Liver (tissue), 3 donors: ENCODE measurements around the gene RAG2.

Experiments
- GABPA ChIP-seq, 2 donors: IDR thresholded peaks in 1 of 2; conservative IDR thresholded peaks in 1 of 2; 2 replicates each; pipeline ENCODE4 v1.6.1; 2016; ENCODE audit warnings: antibody characterized with exemption in 2 of 2, mild to moderate bottlenecking in 1 of 2, moderate library complexity in 1 of 2
- RAD21 ChIP-seq, 2 donors: IDR thresholded peaks; 2 replicates each; pipeline ENCODE4 v1.6.1; 2016; ENCODE audit warnings: antibody characterized with exemption in 2 of 2, mild to moderate bottlenecking in 2 of 2
- TF ChIP-seq, protein P1 (sequence below): fragments of 150-350 bp; IDR thresholded peaks from 2 replicates; pipeline ENCODE4 v1.5.1; 2017; ENCODE audit warnings: improper control_type of control experiment, low read depth, low read length; ENCODE audit not compliant: missing input control
- TF ChIP-seq, protein P2 (sequence below): IDR thresholded peaks from 2 replicates; pipeline ENCODE4 v1.6.1; 2016; ENCODE audit warnings: antibody characterized with exemption, mild to moderate bottlenecking
- TF ChIP-seq, protein P3 (sequence below): IDR thresholded peaks from 2 replicates; pipeline ENCODE4 v1.6.1; 2016; ENCODE audit warnings: antibody characterized with exemption
- donor health status: healthy.
- donor health status: healthy.

DNA sequence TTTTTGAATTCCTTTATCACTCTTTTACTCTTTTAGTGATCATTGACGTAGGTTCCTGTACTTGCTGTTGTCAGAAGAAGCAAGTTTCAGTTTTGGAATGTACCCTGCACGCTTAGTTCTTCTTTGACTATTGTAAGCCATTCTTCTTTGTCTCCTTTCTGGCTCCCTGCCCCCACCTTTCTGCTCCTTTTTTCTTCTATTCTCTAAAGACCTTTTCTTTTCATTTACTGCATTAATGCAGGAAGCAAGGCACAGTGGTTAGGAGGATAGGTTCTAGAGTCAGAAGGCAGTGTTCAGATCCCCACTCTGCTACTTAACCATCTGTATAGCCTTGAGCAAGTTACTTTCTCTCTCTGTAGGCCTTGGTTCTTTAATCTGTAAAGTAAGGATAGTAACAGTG lies 33.7 kb upstream of the RAG2 start:
- TF ChIP-seq, protein P1, sequence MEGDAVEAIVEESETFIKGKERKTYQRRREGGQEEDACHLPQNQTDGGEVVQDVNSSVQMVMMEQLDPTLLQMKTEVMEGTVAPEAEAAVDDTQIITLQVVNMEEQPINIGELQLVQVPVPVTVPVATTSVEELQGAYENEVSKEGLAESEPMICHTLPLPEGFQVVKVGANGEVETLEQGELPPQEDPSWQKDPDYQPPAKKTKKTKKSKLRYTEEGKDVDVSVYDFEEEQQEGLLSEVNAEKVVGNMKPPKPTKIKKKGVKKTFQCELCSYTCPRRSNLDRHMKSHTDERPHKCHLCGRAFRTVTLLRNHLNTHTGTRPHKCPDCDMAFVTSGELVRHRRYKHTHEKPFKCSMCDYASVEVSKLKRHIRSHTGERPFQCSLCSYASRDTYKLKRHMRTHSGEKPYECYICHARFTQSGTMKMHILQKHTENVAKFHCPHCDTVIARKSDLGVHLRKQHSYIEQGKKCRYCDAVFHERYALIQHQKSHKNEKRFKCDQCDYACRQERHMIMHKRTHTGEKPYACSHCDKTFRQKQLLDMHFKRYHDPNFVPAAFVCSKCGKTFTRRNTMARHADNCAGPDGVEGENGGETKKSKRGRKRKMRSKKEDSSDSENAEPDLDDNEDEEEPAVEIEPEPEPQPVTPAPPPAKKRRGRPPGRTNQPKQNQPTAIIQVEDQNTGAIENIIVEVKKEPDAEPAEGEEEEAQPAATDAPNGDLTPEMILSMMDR: no peak
- TF ChIP-seq, protein P2, sequence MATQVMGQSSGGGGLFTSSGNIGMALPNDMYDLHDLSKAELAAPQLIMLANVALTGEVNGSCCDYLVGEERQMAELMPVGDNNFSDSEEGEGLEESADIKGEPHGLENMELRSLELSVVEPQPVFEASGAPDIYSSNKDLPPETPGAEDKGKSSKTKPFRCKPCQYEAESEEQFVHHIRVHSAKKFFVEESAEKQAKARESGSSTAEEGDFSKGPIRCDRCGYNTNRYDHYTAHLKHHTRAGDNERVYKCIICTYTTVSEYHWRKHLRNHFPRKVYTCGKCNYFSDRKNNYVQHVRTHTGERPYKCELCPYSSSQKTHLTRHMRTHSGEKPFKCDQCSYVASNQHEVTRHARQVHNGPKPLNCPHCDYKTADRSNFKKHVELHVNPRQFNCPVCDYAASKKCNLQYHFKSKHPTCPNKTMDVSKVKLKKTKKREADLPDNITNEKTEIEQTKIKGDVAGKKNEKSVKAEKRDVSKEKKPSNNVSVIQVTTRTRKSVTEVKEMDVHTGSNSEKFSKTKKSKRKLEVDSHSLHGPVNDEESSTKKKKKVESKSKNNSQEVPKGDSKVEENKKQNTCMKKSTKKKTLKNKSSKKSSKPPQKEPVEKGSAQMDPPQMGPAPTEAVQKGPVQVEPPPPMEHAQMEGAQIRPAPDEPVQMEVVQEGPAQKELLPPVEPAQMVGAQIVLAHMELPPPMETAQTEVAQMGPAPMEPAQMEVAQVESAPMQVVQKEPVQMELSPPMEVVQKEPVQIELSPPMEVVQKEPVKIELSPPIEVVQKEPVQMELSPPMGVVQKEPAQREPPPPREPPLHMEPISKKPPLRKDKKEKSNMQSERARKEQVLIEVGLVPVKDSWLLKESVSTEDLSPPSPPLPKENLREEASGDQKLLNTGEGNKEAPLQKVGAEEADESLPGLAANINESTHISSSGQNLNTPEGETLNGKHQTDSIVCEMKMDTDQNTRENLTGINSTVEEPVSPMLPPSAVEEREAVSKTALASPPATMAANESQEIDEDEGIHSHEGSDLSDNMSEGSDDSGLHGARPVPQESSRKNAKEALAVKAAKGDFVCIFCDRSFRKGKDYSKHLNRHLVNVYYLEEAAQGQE: no peak
- no peak for TF ChIP-seq RAD21 (IDR thresholded peaks at IDR 0.05)
- no peak for TF ChIP-seq GABPA (IDR thresholded peaks at IDR 0.05 in 1 of 2, conservative IDR thresholded peaks at IDR 0.05 in 1 of 2)
- TF ChIP-seq, protein P3, sequence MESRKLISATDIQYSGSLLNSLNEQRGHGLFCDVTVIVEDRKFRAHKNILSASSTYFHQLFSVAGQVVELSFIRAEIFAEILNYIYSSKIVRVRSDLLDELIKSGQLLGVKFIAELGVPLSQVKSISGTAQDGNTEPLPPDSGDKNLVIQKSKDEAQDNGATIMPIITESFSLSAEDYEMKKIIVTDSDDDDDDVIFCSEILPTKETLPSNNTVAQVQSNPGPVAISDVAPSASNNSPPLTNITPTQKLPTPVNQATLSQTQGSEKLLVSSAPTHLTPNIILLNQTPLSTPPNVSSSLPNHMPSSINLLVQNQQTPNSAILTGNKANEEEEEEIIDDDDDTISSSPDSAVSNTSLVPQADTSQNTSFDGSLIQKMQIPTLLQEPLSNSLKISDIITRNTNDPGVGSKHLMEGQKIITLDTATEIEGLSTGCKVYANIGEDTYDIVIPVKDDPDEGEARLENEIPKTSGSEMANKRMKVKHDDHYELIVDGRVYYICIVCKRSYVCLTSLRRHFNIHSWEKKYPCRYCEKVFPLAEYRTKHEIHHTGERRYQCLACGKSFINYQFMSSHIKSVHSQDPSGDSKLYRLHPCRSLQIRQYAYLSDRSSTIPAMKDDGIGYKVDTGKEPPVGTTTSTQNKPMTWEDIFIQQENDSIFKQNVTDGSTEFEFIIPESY: no peak
